Suppressor macrophage treated with lipopolysaccharide for 4 hours (primary cell): Measurements from ENCODE around the gene ADAMTSL4.
A peak's percentile ranks its signal among the peaks of the same experiment; 100 is the strongest.

ENCODE experiments used
- DNase-seq: peaks from one replicate; pipeline ENCODE4 v3.0.0-alpha.2; 2020

The ADAMTSL4 gene

GRCh38 chr1:150535511-150536287, 13.5 kb upstream of the ADAMTSL4 start:
- DNase-seq = no peak

- DNase-seq = no peak
Observed at GRCh38 chr1:150536836-150537731, 12.1 kb upstream of the ADAMTSL4 start.

- DNase-seq = no peak
Observed at GRCh38 chr1:150537732-150538684, 11.2 kb upstream of the ADAMTSL4 start.

- no peak for DNase-seq
Observed at GRCh38 chr1:150543500-150544143, 5.6 kb upstream of the ADAMTSL4 start.

- no peak for DNase-seq
Observed at GRCh38 chr1:150544204-150544603, 5.0 kb upstream of the ADAMTSL4 start.

- no peak for DNase-seq
Observed at GRCh38 chr1:150545486-150546032, 3.6 kb upstream of the ADAMTSL4 start.

- no peak for DNase-seq
Observed at GRCh38 chr1:150546294-150546937, 2.8 kb upstream of the ADAMTSL4 start.

- DNase-seq = no peak
Observed at GRCh38 chr1:150548324-150548631, 930 bp upstream of the ADAMTSL4 start.

GRCh38 chr1:150549496-150550221, 451 bp downstream of the ADAMTSL4 start:
- no peak for DNase-seq

- no peak for DNase-seq
Observed at GRCh38 chr1:150550222-150551050, 1.2 kb downstream of the ADAMTSL4 start.

GRCh38 chr1:150551051-150551783, 2.0 kb downstream of the ADAMTSL4 start:
- DNase-seq = peak; percentile 65

- DNase-seq = no peak
Observed at GRCh38 chr1:150551784-150552127, 2.5 kb downstream of the ADAMTSL4 start.

GRCh38 chr1:150552128-150552910, 3.1 kb downstream of the ADAMTSL4 start:
- peak; percentile 95 for DNase-seq

- DNase-seq = no peak
Observed at GRCh38 chr1:150552911-150553289, 3.7 kb downstream of the ADAMTSL4 start.

- DNase-seq = no peak
Observed at GRCh38 chr1:150553392-150554085, 4.3 kb downstream of the ADAMTSL4 start.

- no peak for DNase-seq
Observed at GRCh38 chr1:150554086-150554452, 4.9 kb downstream of the ADAMTSL4 start.

GRCh38 chr1:150555198-150555970, 6.2 kb downstream of the ADAMTSL4 start:
- no peak for DNase-seq
